ENCODE results near the gene SQSTM1. TPM values are rescaled to one million over a fixed set of nuclear protein-coding genes. Genes with fewer than 3 reads are reported as not detected.
"Not testable (repeated sequence)": the region's sequence is repeated elsewhere in the genome, so short reads cannot be mapped to it uniquely, and the experiment has no call there.

Gene SQSTM1
- total RNA-seq, 1 experiment from 2014 or later, result 184 TPM

- no peaks in the 10 kb centered on the region for H3K27me3 ChIP-seq (ENCODE audit: control insufficient read depth, insufficient read depth, low read length)
- H3K36me3 ChIP-seq (replicated peaks; ENCODE audit: control insufficient read depth, insufficient read depth, low read length), result peaks cover 22% of the 10 kb centered on the region
- no peak for DNase-seq
- H3K4me3 ChIP-seq (ENCODE audit: insufficient read depth, low read depth, low read length), result no peak overlapping the region
Measured at GRCh38 chr5:179862891-179863290, 42.2 kb downstream of the SQSTM1 start.

GRCh38 chr5:179863449-179864085 lies 42.9 kb downstream of the SQSTM1 start:
- peaks cover 22% of the 10 kb centered on the region for H3K36me3 ChIP-seq (replicated peaks; ENCODE audit: control insufficient read depth, insufficient read depth, low read length)
- DNase-seq, result peak; percentile 23
- no peak overlapping the region for H3K4me3 ChIP-seq (ENCODE audit: insufficient read depth, low read depth, low read length)
- H3K27me3 ChIP-seq (ENCODE audit: control insufficient read depth, insufficient read depth, low read length), result no peaks in the 10 kb centered on the region

- no peak overlapping the region for H3K4me3 ChIP-seq (ENCODE audit: insufficient read depth, low read depth, low read length)
- H3K36me3 ChIP-seq (replicated peaks; ENCODE audit: control insufficient read depth, insufficient read depth, low read length), result peaks cover 22% of the 10 kb centered on the region
- H3K27me3 ChIP-seq (ENCODE audit: control insufficient read depth, insufficient read depth, low read length), result no peaks in the 10 kb centered on the region
- peak; percentile 39 for DNase-seq
Measured at GRCh38 chr5:179864686-179865085, 44.0 kb downstream of the SQSTM1 start.

GRCh38 chr5:179865491-179866240 lies 45.0 kb downstream of the SQSTM1 start:
- Histone ChIP-seq H3K36me3 (replicated peaks; ENCODE audit: control insufficient read depth, insufficient read depth, low read length) (peaks cover 22% of the 10 kb centered on the region), H3K27me3 (ENCODE audit: control insufficient read depth, insufficient read depth, low read length) (no peaks in the 10 kb centered on the region), H3K4me3 (ENCODE audit: insufficient read depth, low read depth, low read length) (no peak overlapping the region)
- DNase-seq, result peak; percentile 36

GRCh38 chr5:179866241-179867078 lies 45.8 kb downstream of the SQSTM1 start:
- no peaks in the 10 kb centered on the region for H3K27me3 ChIP-seq (ENCODE audit: control insufficient read depth, insufficient read depth, low read length)
- DNase-seq, result peak; percentile 59
- no peak overlapping the region for H3K4me3 ChIP-seq (ENCODE audit: insufficient read depth, low read depth, low read length)
- H3K36me3 ChIP-seq (replicated peaks; ENCODE audit: control insufficient read depth, insufficient read depth, low read length), result peaks cover 26% of the 10 kb centered on the region

- peaks cover 26% of the 10 kb centered on the region for H3K36me3 ChIP-seq (replicated peaks; ENCODE audit: control insufficient read depth, insufficient read depth, low read length)
- H3K4me3 ChIP-seq (ENCODE audit: insufficient read depth, low read depth, low read length), result no peak overlapping the region
- DNase-seq, result no peak
- H3K27me3 ChIP-seq (ENCODE audit: control insufficient read depth, insufficient read depth, low read length), result no peaks in the 10 kb centered on the region
Measured at GRCh38 chr5:179867079-179867465, 46.4 kb downstream of the SQSTM1 start.

GRCh38 chr5:179867476-179867875 lies 46.8 kb downstream of the SQSTM1 start:
- peaks cover 24% of the 10 kb centered on the region for H3K36me3 ChIP-seq (replicated peaks; ENCODE audit: control insufficient read depth, insufficient read depth, low read length)
- DNase-seq, result peak; percentile 67

GRCh38 chr5:179868541-179868940 lies 47.8 kb downstream of the SQSTM1 start:
- H3K27me3 ChIP-seq (ENCODE audit: control insufficient read depth, insufficient read depth, low read length), result no peaks in the 10 kb centered on the region
- DNase-seq, result peak; percentile 31
- H3K4me3 ChIP-seq (ENCODE audit: insufficient read depth, low read depth, low read length), result no peak overlapping the region
- H3K36me3 ChIP-seq (replicated peaks; ENCODE audit: control insufficient read depth, insufficient read depth, low read length), result peaks cover 20% of the 10 kb centered on the region

More at GRCh38 chr5:179867476-179867875, 46.8 kb downstream of the SQSTM1 start:
- no peaks in the 10 kb centered on the region for H3K27me3 ChIP-seq (ENCODE audit: control insufficient read depth, insufficient read depth, low read length)
- no peak overlapping the region for H3K4me3 ChIP-seq (ENCODE audit: insufficient read depth, low read depth, low read length)

GRCh38 chr5:179869101-179869500 lies 48.4 kb downstream of the SQSTM1 start:
- H3K36me3 ChIP-seq (replicated peaks; ENCODE audit: control insufficient read depth, insufficient read depth, low read length), result peaks cover 18% of the 10 kb centered on the region

GRCh38 chr5:179869641-179870402 lies 49.1 kb downstream of the SQSTM1 start:
- Histone ChIP-seq H3K36me3 (replicated peaks; ENCODE audit: control insufficient read depth, insufficient read depth, low read length) (peaks cover 15% of the 10 kb centered on the region), H3K27me3 (ENCODE audit: control insufficient read depth, insufficient read depth, low read length) (no peaks in the 10 kb centered on the region), H3K4me3 (ENCODE audit: insufficient read depth, low read depth, low read length) (no peak overlapping the region)
- peak; percentile 80 for DNase-seq

More at GRCh38 chr5:179869101-179869500, 48.4 kb downstream of the SQSTM1 start:
- Histone ChIP-seq H3K4me3 (ENCODE audit: insufficient read depth, low read depth, low read length) (no peak overlapping the region), H3K27me3 (ENCODE audit: control insufficient read depth, insufficient read depth, low read length) (no peaks in the 10 kb centered on the region)
- DNase-seq, result peak; percentile 48

GRCh38 chr5:179870403-179870903 lies 49.7 kb downstream of the SQSTM1 start:
- H3K36me3 ChIP-seq (replicated peaks; ENCODE audit: control insufficient read depth, insufficient read depth, low read length), result peaks cover 10% of the 10 kb centered on the region
- H3K27me3 ChIP-seq (ENCODE audit: control insufficient read depth, insufficient read depth, low read length), result no peaks in the 10 kb centered on the region
- H3K4me3 ChIP-seq (ENCODE audit: insufficient read depth, low read depth, low read length), result no peak overlapping the region
- peak; percentile 93 for DNase-seq

- no peaks in the 10 kb centered on the region for H3K27me3 ChIP-seq (ENCODE audit: control insufficient read depth, insufficient read depth, low read length)
- no peak overlapping the region for H3K4me3 ChIP-seq (ENCODE audit: insufficient read depth, low read depth, low read length)
- DNase-seq, result no peak
- peaks cover 9% of the 10 kb centered on the region for H3K36me3 ChIP-seq (replicated peaks; ENCODE audit: control insufficient read depth, insufficient read depth, low read length)
Measured at GRCh38 chr5:179870952-179871351, 50.2 kb downstream of the SQSTM1 start.

GRCh38 chr5:179871533-179871932 lies 50.8 kb downstream of the SQSTM1 start:
- peak; percentile 42 for DNase-seq
- H3K4me3 ChIP-seq (ENCODE audit: insufficient read depth, low read depth, low read length); H3K36me3 ChIP-seq (replicated peaks; ENCODE audit: control insufficient read depth, insufficient read depth, low read length); H3K27me3 ChIP-seq (ENCODE audit: control insufficient read depth, insufficient read depth, low read length): not testable (repeated sequence)

Measured in H7 (cell line).